Common myeloid progenitor, CD34-positive (primary cell): ENCODE results near the gene SLC22A2.

Experiments
- CTCF ChIA-PET: fragments of 350-600 bp; sonication (Branson Sonifier 250); formaldehyde crosslinking; loops from one replicate; lab custom pipeline; 2021; ENCODE audit warnings: antibody characterized with exemption; lab: Charles Lee
- POLR2A ChIA-PET: fragments of 350-600 bp; sonication (Branson Sonifier 250); formaldehyde crosslinking; loops from one replicate; lab custom pipeline; 2021; ENCODE audit warnings: antibody characterized with exemption; lab: Charles Lee
- DNase-seq, 3 donors: peaks; one replicate each; pipeline versions ENCODE4 v3.0.0 to v3.0.0-alpha.2; 2013
- H3K27ac ChIP-seq, 2 experiments: 1 replicate in 1 of 2; 2 replicates in 1 of 2; pipeline ENCODE4 v1.7.0; 2013; ENCODE audit warnings: inconsistent platforms in 2 of 2, low read length in 2 of 2, mild to moderate bottlenecking in 2 of 2, low read depth in 1 of 2, moderate library complexity in 1 of 2; ENCODE audit not compliant: severe bottlenecking in 2 of 2, insufficient read depth in 1 of 2, poor library complexity in 1 of 2
- H3K27me3 ChIP-seq, 5 experiments: replicated peaks in 2 of 5; 1 replicate in 3 of 5; 2 replicates in 2 of 5; pipeline versions ENCODE4 v1.6.1 to v1.7.0; 2013; ENCODE audit warnings: low read length in 4 of 5, mild to moderate bottlenecking in 2 of 5, moderate library complexity in 2 of 5, inconsistent platforms in 1 of 5; ENCODE audit not compliant: insufficient read depth in 5 of 5, control insufficient read depth in 4 of 5
- H3K36me3 ChIP-seq, 4 experiments: 1 replicate in 2 of 4; 2 replicates in 2 of 4; pipeline versions ENCODE4 v1.6.1 to v1.7.0; 2013; ENCODE audit warnings: low read length in 3 of 4, control low read depth in 1 of 4, mild to moderate bottlenecking in 1 of 4; ENCODE audit not compliant: control insufficient read depth in 4 of 4, insufficient read depth in 4 of 4
- H3K4me1 ChIP-seq, 4 experiments: 1 replicate in 3 of 4; 2 replicates in 1 of 4; pipeline versions ENCODE4 v1.6.1 to v1.7.1; 2013; ENCODE audit warnings: low read length in 3 of 4, mild to moderate bottlenecking in 3 of 4, control low read depth in 1 of 4, inconsistent platforms in 1 of 4, moderate library complexity in 1 of 4; ENCODE audit not compliant: control insufficient read depth in 4 of 4, insufficient read depth in 4 of 4; ENCODE audit errors: control extremely low read depth in 1 of 4
- H3K4me3 ChIP-seq, 7 experiments: 1 replicate in 4 of 7; 2 replicates in 3 of 7; pipeline versions ENCODE4 v1.5.1 to v1.7.0; 2013; ENCODE audit warnings: mild to moderate bottlenecking in 7 of 7, low read length in 6 of 7, moderate library complexity in 6 of 7, inconsistent platforms in 2 of 7, low read depth in 2 of 7, control low read depth in 1 of 7; ENCODE audit not compliant: insufficient read depth in 4 of 7, control insufficient read depth in 1 of 7; ENCODE audit errors: extremely low read depth in 1 of 7
- H3K9me3 ChIP-seq, 5 experiments: 1 replicate in 4 of 5; 2 replicates in 1 of 5; pipeline versions ENCODE4 v1.6.1 to v1.7.1; 2013; ENCODE audit warnings: low read length in 4 of 5, mild to moderate bottlenecking in 2 of 5, inconsistent platforms in 1 of 5, low read depth in 1 of 5, moderate library complexity in 1 of 5; ENCODE audit not compliant: control insufficient read depth in 4 of 5, insufficient read depth in 2 of 5; ENCODE audit errors: control extremely low read depth in 1 of 5
- WGBS: methylation state at CpG from one replicate; pipeline ENCODE4 v1.1.5; 2013; ENCODE audit not compliant: insufficient coverage; 5-methylcytosine and 5-hydroxymethylcytosine counted together

SLC22A2 gene

DNA sequence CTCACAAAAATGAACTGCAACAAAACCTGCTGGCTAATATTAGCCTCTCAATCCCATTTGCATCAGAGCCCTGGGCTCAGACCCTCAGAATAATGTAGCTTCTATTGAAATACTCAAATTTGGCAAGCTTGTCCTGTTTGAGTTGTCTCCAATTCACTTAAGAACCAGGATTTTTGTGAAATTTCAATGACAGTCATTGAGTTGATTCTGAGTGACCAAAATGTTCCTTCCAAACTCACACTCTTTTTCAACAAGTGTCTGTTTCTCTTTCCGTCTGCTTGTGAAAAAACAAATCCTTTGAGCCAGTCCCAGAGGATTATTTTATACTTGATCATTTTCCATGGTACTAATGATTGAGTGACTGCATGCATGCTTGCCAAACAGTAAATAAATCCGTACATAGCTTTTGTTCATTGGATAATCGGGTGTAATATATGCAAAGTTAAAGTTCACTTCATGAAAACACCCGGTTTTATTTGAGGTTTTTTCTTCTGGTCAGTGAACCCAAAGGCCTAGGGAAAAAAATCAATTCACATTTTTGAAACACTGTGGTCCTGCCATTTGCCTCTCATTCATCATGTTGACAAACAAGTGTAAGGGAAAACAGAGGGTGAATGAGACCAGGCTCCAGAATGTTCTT lies 16.4 kb upstream of the SLC22A2 start:
- no peak for DNase-seq
- Histone ChIP-seq H3K36me3 (no peaks in the 10 kb centered on the region), H3K27ac (no peak overlapping the region), H3K4me3 (no peak overlapping the region), H3K9me3 (no peaks in the 10 kb centered on the region), H3K4me1 (no peaks in the 10 kb centered on the region), H3K27me3 (peaks cover 0 to 2% (median 2%) of the 10 kb centered on the region in 5 experiments)
- POLR2A ChIA-PET = no interaction called here
- 91% methylated on average over 1 of the region's 4 CpGs for WGBS
- CTCF ChIA-PET = no interaction called here

- CTCF ChIA-PET = no interaction called here
- WGBS = 67% methylated on average over 3 of the region's 5 CpGs
- POLR2A ChIA-PET = interaction anchor here (0.6 kb wide), 1 partner anchor 713 kb away, joined by 3 read pairs; no protein-coding TSS in a partner anchor
Observed at GRCh38 chr6:160273750-160274149, 15.1 kb upstream of the SLC22A2 start.

DNA sequence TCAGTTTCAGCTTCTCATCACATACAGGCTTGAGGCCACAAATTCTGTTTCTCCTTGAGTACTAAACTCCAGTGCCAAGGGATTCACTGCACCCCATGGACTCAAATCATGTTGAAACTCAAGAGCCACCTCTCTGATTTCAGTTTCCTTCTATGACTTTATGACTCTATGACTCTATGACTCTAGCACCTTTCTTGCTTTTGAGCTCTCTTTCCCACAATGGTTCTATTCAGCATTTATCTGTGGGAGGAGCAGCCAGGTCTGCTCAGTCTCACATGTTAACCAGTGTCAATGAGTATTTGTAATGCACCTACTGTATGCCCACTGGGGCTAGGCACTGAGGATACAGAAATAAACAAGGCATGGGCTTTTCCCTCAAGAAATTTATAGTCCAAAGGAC lies 14.6 kb upstream of the SLC22A2 start:
- Histone ChIP-seq H3K36me3 (no peaks in the 10 kb centered on the region), H3K9me3 (no peaks in the 10 kb centered on the region), H3K27me3 (peaks cover 0 to 2% (median 2%) of the 10 kb centered on the region in 5 experiments), H3K4me3 (no peak overlapping the region), H3K4me1 (no peaks in the 10 kb centered on the region), H3K27ac (no peak overlapping the region)
- ChIA-PET POLR2A (no interaction called here), CTCF (no interaction called here)
- DNase-seq = no peak

More at GRCh38 chr6:160273750-160274149, 15.1 kb upstream of the SLC22A2 start:
- H3K4me1 ChIP-seq = no peaks in the 10 kb centered on the region
- H3K27ac ChIP-seq = no peak overlapping the region
- H3K27me3 ChIP-seq = peaks cover 0 to 2% (median 2%) of the 10 kb centered on the region in 5 experiments
- no peaks in the 10 kb centered on the region for H3K9me3 ChIP-seq
- DNase-seq = no peak
- no peak overlapping the region for H3K4me3 ChIP-seq
- no peaks in the 10 kb centered on the region for H3K36me3 ChIP-seq

- Histone ChIP-seq H3K36me3 (no peaks in the 10 kb centered on the region), H3K27ac (no peak overlapping the region), H3K27me3 (peaks cover 0 to 2% (median 2%) of the 10 kb centered on the region in 5 experiments), H3K4me3 (no peak overlapping the region), H3K4me1 (no peaks in the 10 kb centered on the region), H3K9me3 (no peaks in the 10 kb centered on the region)
- WGBS = 100% methylated on average over 1 of the region's 2 CpGs
- ChIA-PET POLR2A (no interaction called here), CTCF (no interaction called here)
- no peak for DNase-seq
Observed at GRCh38 chr6:160272707-160273106, 14.1 kb upstream of the SLC22A2 start.

DNA sequence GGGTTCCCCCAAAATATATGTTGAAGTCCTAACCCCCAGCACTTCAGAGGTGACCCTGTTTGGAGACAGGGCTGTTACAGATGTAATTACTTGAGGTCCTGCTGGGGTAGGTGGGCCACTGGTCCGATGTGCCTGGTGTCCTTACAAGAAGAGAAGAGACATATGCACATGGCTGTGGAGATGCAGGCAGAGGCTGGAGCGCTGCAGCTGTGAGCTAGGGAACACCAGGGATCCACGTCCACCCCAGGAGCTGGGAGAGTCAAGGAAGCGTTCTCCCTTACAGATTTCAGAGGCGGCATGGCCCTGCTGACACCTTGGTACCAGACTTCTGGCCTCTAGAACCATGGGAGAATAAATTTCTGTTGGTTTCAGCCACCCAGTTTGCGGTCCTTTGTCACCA lies 11.7 kb upstream of the SLC22A2 start:
- Histone ChIP-seq H3K36me3 (no peaks in the 10 kb centered on the region), H3K27me3 (peaks cover 0 to 2% (median 0%) of the 10 kb centered on the region in 5 experiments), H3K4me3 (no peak overlapping the region), H3K27ac (no peak overlapping the region), H3K9me3 (no peaks in the 10 kb centered on the region), H3K4me1 (no peaks in the 10 kb centered on the region)
- DNase-seq = no peak
- WGBS = 79% methylated on average over 6 of the region's 6 CpGs
- CTCF ChIA-PET = no interaction called here
- POLR2A ChIA-PET = no interaction called here

DNA sequence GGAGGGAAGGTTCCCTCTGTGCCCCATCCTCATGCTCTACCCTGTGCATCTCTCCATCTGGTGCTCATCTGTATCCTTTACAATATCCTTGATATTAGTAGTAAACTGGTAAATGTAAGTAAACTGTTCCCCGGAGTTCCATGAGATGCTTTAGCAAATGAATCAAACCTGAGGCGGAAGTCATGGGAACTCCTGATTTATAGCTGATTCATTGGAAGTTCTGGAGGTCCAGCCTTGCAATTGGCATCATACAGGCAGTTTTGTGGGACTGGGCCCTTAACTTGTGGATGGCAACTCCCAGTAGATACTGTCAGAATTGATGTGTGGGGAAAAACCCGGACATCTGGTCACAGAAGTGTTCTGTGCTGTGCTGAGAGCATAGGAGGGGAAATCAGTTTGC lies 11.2 kb upstream of the SLC22A2 start:
- WGBS = 100% methylated on average over 3 of the region's 3 CpGs
- no peaks in the 10 kb centered on the region for H3K4me1 ChIP-seq
- POLR2A ChIA-PET = no interaction called here
- H3K4me3 ChIP-seq = no peak overlapping the region
- H3K36me3 ChIP-seq = no peaks in the 10 kb centered on the region
- DNase-seq = no peak
- peaks cover 0 to 2% (median 0%) of the 10 kb centered on the region in 5 experiments for H3K27me3 ChIP-seq
- H3K9me3 ChIP-seq = no peaks in the 10 kb centered on the region
- H3K27ac ChIP-seq = no peak overlapping the region
- CTCF ChIA-PET = no interaction called here

GRCh38 chr6:160269023-160269521 lies 10.5 kb upstream of the SLC22A2 start:
- 89% methylated on average over 1 of the region's 4 CpGs for WGBS
- ChIA-PET POLR2A (no interaction called here), CTCF (no interaction called here)
- H3K27ac ChIP-seq = no peak overlapping the region
- no peak overlapping the region for H3K4me3 ChIP-seq
- peaks cover 0 to 2% (median 0%) of the 10 kb centered on the region in 5 experiments for H3K27me3 ChIP-seq
- no peak for DNase-seq
- H3K4me1 ChIP-seq = no peaks in the 10 kb centered on the region
- H3K9me3 ChIP-seq = no peaks in the 10 kb centered on the region
- H3K36me3 ChIP-seq = no peaks in the 10 kb centered on the region
